Epithelial cell of esophagus (primary cell): Measurements from ENCODE around the gene DDX41.

Experiments used
- DNase-seq: peaks from one replicate; pipeline ENCODE4 v3.0.0; 2010; ENCODE audit warnings: low read depth
- H3K4me3 ChIP-seq: 2 replicates; pipeline ENCODE4 v1.5.1; 2011; ENCODE audit warnings: mild to moderate bottlenecking, low read length, control low read depth
- TF ChIP-seq, protein P1 (sequence below): IDR thresholded peaks from 2 replicates; pipeline ENCODE4 v1.5.1; 2011; ENCODE audit warnings: low read depth, mild to moderate bottlenecking, low read length, control low read depth, inconsistent platforms; ENCODE audit not compliant: insufficient read depth; ENCODE audit errors: missing control alignments

The DDX41 gene

GRCh38 chr5:177497292-177498012 lies 19.3 kb downstream of the DDX41 start, which contains the start of gene PDLIM7:
Gene PDLIM7 (minus strand): TSS chr5:177497604. CDS start chr5:177496512, 1,092 bp downstream.
- peak; percentile 97 for DNase-seq
- TF ChIP-seq, protein P1, sequence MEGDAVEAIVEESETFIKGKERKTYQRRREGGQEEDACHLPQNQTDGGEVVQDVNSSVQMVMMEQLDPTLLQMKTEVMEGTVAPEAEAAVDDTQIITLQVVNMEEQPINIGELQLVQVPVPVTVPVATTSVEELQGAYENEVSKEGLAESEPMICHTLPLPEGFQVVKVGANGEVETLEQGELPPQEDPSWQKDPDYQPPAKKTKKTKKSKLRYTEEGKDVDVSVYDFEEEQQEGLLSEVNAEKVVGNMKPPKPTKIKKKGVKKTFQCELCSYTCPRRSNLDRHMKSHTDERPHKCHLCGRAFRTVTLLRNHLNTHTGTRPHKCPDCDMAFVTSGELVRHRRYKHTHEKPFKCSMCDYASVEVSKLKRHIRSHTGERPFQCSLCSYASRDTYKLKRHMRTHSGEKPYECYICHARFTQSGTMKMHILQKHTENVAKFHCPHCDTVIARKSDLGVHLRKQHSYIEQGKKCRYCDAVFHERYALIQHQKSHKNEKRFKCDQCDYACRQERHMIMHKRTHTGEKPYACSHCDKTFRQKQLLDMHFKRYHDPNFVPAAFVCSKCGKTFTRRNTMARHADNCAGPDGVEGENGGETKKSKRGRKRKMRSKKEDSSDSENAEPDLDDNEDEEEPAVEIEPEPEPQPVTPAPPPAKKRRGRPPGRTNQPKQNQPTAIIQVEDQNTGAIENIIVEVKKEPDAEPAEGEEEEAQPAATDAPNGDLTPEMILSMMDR, result no peak
- H3K4me3 ChIP-seq, result peak within 1 kb of the TSS; percentile 75

DNA sequence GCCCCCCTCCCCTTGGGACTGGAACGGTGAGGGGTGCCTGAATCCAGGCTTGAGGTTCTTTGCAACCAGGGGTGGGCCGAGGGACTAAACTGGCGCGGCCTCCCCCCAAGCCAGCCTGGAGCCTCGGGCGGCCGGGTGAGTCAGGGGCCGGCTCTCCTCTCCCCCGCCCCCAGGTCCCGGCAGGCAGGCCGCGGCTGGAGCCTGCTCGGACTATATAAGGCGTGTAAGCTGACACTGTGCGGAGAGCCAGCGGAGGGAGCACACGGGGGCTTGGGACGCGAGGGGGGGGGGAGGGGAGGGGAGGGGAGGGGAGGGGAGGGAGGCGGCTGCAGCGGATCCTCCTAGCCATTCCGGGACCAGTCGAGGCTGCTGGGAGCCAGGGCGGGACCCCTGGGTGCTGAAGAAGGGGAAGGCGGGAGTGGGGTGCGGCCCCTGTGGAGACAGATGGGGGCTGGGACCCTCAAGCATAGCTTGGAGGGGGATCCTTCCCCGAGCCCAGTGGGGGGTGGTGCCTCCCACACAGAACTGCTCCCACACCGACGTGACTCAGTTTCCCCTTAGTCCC lies 20.0 kb downstream of the DDX41 start:
- peak overlapping the region; percentile 75 for H3K4me3 ChIP-seq
- peak; percentile 86 for DNase-seq

GRCh38 chr5:177496070-177496726 lies 20.6 kb downstream of the DDX41 start:
- H3K4me3 ChIP-seq, result peak overlapping the region; percentile 75
- TF ChIP-seq, protein P1, result peak; percentile 58
- peak; percentile 64 for DNase-seq

More for the DNA sequence above, 20.0 kb downstream of the DDX41 start:
- TF ChIP-seq, protein P1, result no peak

- TF ChIP-seq, protein P1, result no peak
- DNase-seq, result peak; percentile 68
- H3K4me3 ChIP-seq, result no peak overlapping the region
These were observed 21.3 kb downstream of the DDX41 start for GRCh38 chr5:177495243-177496060.

DNA sequence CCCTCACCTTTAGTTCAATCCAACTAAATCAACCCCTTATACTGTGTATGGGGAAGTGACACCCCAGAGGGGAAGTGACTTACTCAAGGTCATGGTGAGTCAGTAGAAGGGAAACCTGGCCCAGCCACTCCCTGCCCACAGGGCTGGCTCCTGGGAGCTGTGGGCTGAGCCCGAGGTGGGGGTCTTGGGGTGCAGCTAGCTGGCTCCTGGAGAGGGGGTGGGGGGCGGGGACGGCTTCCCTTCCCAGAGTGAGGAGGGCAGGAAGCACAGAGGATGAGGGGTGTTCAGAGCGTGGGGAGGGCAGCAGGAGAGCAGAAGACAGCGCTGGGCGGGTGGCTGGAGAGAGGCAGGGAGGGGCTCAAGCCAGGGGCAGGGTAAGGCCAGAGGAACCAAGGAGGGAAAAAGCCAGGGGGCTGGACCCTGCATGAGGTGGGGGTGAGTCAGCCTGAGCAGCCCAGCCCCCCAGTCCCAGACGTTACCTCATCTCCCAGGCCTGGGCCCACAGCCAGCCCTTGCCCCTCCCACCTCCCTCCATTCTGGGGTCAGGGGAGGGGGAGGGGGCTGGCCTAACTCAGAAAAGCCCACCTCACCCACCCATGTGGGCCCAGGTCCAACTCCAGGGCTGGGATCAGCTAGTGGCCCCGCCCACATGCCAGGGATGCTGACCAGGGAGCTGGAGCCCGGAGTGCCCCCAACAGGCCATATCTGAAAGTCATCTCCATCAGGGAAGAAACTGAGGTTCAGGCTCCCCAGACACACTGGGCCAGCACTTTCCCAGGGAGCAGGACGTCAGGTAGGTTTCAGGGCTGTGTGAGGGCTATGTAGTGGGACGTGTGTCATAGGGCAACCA lies 22.2 kb downstream of the DDX41 start:
- no peak overlapping the region for H3K4me3 ChIP-seq
- peak; percentile 86 for DNase-seq
- TF ChIP-seq, protein P1, result no peak
